ENCODE data around the gene PHLDB3.

- TF ChIP-seq CTCF (IDR thresholded peaks at IDR 0.05) (no peak), POLR2A (IDR thresholded peaks at IDR 0.05) (no peak), POLR2AphosphoS5 (IDR thresholded peaks at IDR 0.05) (no peak)
Observed at GRCh38 chr19:43433358-43433673, 71.2 kb downstream of the PHLDB3 start.
